HepG2 (cell line): ENCODE results near the gene BCL6. TPM values are rescaled to one million over a fixed set of nuclear protein-coding genes. Genes with fewer than 3 reads are reported as not detected.
A peak's percentile ranks its signal among the peaks of the same experiment; 100 is the strongest.

ENCODE experiments used
- ATAC-seq: fragments of 200-7000 bp; cut with Tn5 transposase; 3 replicates; pipeline ENCODE4 v1.9.1; 2020; ENCODE audit warnings: mild to moderate bottlenecking, moderate library complexity
- BruUV-seq: library from RNA; stranded (reverse); fragments of 400-500 nt; replicated peaks from 2 replicates; lab custom pipeline; 2021; lab: Mats Ljungman, UMichigan
- CTCF ChIA-PET: fragments of 300-600 bp; formaldehyde crosslinking; extraction: SDS; loops from one replicate; lab custom pipeline; 2021; ENCODE audit warnings: low total read pairs, inconsistent platforms, low intra/inter-chr PET ratio; lab: Yijun Ruan, JAX
- POLR2A ChIA-PET: fragments of 350-600 bp; sonication (Branson Sonifier 250); formaldehyde crosslinking; loops from one replicate; lab custom pipeline; 2020; ENCODE audit warnings: antibody characterized with exemption, inconsistent platforms; lab: Yijun Ruan, JAX
- DNase-seq: peaks from one replicate; pipeline ENCODE4 v3.0.0-alpha.2; 2015; ENCODE audit warnings: low spot score
- FAIRE-seq: peaks from 3 replicates; lab custom pipeline; 2011; peaks lifted over from hg19 to GRCh38; lab: Jason Lieb, UNC
- H2AFZ ChIP-seq: one replicate; pipeline ENCODE4 v1.6.1; 2011; ENCODE audit warnings: low read length, inconsistent platforms
- H3K27ac ChIP-seq: fragments of 300-600 bp; 3 replicates; pipeline ENCODE4 v1.8.0; 2011; ENCODE audit warnings: mixed run types, mild to moderate bottlenecking, mixed read lengths, low read length, inconsistent platforms; ENCODE audit not compliant: insufficient read depth; ENCODE audit errors: extremely low read length
- H3K27me3 ChIP-seq, 2 experiments: fragments of 200-600 bp in 1 of 2; 2 replicates in 1 of 2; 3 replicates in 1 of 2; pipeline versions ENCODE4 v1.6.0 to v1.8.0; 2011; ENCODE audit warnings: low read length in 2 of 2, mild to moderate bottlenecking in 2 of 2, moderate library complexity in 2 of 2, inconsistent platforms in 1 of 2; ENCODE audit not compliant: insufficient read depth in 2 of 2, control insufficient read depth in 1 of 2
- H3K36me3 ChIP-seq, 2 experiments: fragments of 200-600 bp in 1 of 2; replicated peaks in 1 of 2; 2 replicates in 1 of 2; 3 replicates in 1 of 2; pipeline versions ENCODE4 v1.5.1 to v1.8.0; 2011; ENCODE audit warnings: low read length in 2 of 2, inconsistent platforms in 1 of 2; ENCODE audit not compliant: insufficient read depth in 2 of 2, control insufficient read depth in 1 of 2
- H3K4me1 ChIP-seq: 2 replicates; pipeline ENCODE4 v1.5.1; 2012; ENCODE audit warnings: low read length, inconsistent platforms; ENCODE audit not compliant: insufficient read depth
- H3K4me2 ChIP-seq: 2 replicates; pipeline ENCODE4 v1.6.0; 2011; ENCODE audit warnings: low read depth, low read length, inconsistent platforms
- H3K4me3 ChIP-seq, 3 experiments: fragments of 200-600 bp in 1 of 3; sonication (generic), shearing (Covaris generic) in 1 of 3; replicated peaks in 1 of 3; 2 replicates each; pipeline ENCODE4 v1.5.1; 2011 to 2016; ENCODE audit warnings: low read length in 3 of 3, inconsistent platforms in 2 of 3, low read depth in 2 of 3, mild to moderate bottlenecking in 2 of 3, control low read depth in 1 of 3, mixed read lengths in 1 of 3; ENCODE audit not compliant: insufficient read depth in 1 of 3
- H3K79me2 ChIP-seq: one replicate; pipeline ENCODE4 v1.6.1; 2011; ENCODE audit warnings: low read length, inconsistent platforms; ENCODE audit not compliant: insufficient read depth
- H3K9ac ChIP-seq: 2 replicates; pipeline ENCODE4 v1.6.0; 2011; ENCODE audit warnings: mild to moderate bottlenecking, low read depth, low read length, inconsistent platforms; ENCODE audit not compliant: insufficient read depth
- H3K9me3 ChIP-seq: 2 replicates; pipeline ENCODE4 v1.5.1; 2012; ENCODE audit warnings: mild to moderate bottlenecking, low read length
- H4K20me1 ChIP-seq: 2 replicates; pipeline ENCODE4 v1.6.0; 2011; ENCODE audit warnings: inconsistent platforms, mild to moderate bottlenecking, low read length, moderate library complexity; ENCODE audit not compliant: insufficient read depth
- MAFK ChIP-seq, 2 experiments: IDR thresholded peaks in 1 of 2; conservative IDR thresholded peaks in 1 of 2; 2 replicates each; pipeline ENCODE4 v1.6.1; 2011; ENCODE audit warnings: improper control_type of control experiment in 2 of 2, low read length in 2 of 2
- NFIC ChIP-seq: IDR thresholded peaks from 2 replicates; pipeline ENCODE4 v1.6.1; 2012; ENCODE audit warnings: mild to moderate bottlenecking, low read length, inconsistent platforms
- STAG1 ChIP-seq: sonication (generic); formaldehyde crosslinking; IDR thresholded peaks from 2 replicates; pipeline ENCODE4 v1.4.0; 2020; ENCODE audit warnings: missing genetic modification reagents
- WGBS: methylation state at CpG from one replicate; pipeline ENCODE4 v1.1.6; 2017; ENCODE audit warnings: low lambda C conversion rate; 5-methylcytosine and 5-hydroxymethylcytosine counted together
- in situ Hi-C: cut with HindIII; loops from 2 replicates; pipeline ENCODE4 v1.10.0; 2017; ENCODE audit warnings: low pct_unique_long_range_greater_than_20kb; ENCODE audit not compliant: extremely low pct_ligation_motif_present
- intact Hi-C: fragments of 100-400 bp; cut with micrococcal nuclease; formaldehyde crosslinking; loops from one replicate; pipeline ENCODE4 v1.10.0; 2022; ENCODE audit not compliant: unreplicated experiment
- polyA plus RNA-seq, 8 experiments: library from polyadenylated mRNA; depleted of rRNA in 3 of 8; stranded (reverse) in 7 of 8; unstranded in 1 of 8; fragments of >200 nt; fragmentation: Illumina TruSeq in 4 of 8; extraction: Trizol in 4 of 8; gene quantifications; 2 replicates each; pipeline versions ENCODE4 v1.2.1 to v1.2.3, GENCODE V29; 2011 to 2016; ENCODE audit warnings: low read depth in 4 of 8, missing spikeins in 1 of 8, mixed read lengths in 1 of 8; ENCODE audit not compliant: insufficient read depth in 1 of 8
- total RNA-seq, 5 experiments: library from RNA; depleted of rRNA; stranded (reverse); fragments of >200 nt; fragmentation: Illumina TruSeq; extraction: Trizol; gene quantifications; 2 replicates each; pipeline ENCODE4 v1.2.3, GENCODE V29; 2016; ENCODE audit warnings: low read depth in 1 of 5
- TF ChIP-seq, protein P1 (sequence below): sonication (generic); formaldehyde crosslinking; IDR thresholded peaks from 2 replicates; pipeline ENCODE4 v1.5.0; 2020; ENCODE audit warnings: mild to moderate bottlenecking, missing genetic modification reagents, moderate library complexity
- TF ChIP-seq, protein P2 (sequence below): sonication (generic); formaldehyde crosslinking; conservative IDR thresholded peaks from 2 replicates; pipeline ENCODE4 v1.4.0; 2020; ENCODE audit warnings: missing genetic modification reagents

BCL6 gene
- total and polyA plus RNA-seq, 2 of the 13 experiments (the other 11 are each of a cell fraction or from before 2014, with no cell fraction given) = 21.2 to 53.7 TPM

DNA sequence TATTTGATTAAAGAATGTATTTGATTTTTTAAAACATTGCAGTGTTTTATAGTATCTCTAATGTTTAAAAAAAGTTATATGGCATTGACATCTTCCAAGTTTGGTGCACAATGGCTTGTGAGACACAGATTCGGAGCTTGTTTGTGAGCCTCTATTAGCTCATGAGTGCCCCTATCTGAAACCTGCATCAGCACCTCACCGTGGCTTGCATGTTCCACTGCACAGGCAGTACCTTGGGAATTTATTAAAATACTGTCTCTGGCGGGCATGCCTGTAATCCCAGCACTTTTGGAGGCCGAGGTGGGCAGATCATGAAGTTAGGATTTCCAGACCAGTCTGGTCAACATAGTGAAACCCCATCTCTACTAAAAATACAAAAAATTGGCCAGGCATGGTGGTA is 36.1 kb downstream of the BCL6 start:
- no peak overlapping the region for H2AFZ ChIP-seq
- peak; percentile 49 for FAIRE-seq
- no peak overlapping the region for H3K4me3 ChIP-seq
- no peaks in the 10 kb centered on the region for H4K20me1 ChIP-seq
- peaks cover 12% of the 10 kb centered on the region; the same call in 1 of the 2 replicates for H3K4me1 ChIP-seq
- CTCF ChIA-PET = no interaction called here
- peak; percentile 84 for ATAC-seq
- intact Hi-C loops = no loop called here
- in situ Hi-C loops = no loop called here
- H3K27ac ChIP-seq = no peak overlapping the region
- 0 out of 2 replicates have a peak, but pooled peaks have one; percentile 5 for TF ChIP-seq STAG1 (CRISPR knock-in tag)
- TF ChIP-seq, protein P1, sequence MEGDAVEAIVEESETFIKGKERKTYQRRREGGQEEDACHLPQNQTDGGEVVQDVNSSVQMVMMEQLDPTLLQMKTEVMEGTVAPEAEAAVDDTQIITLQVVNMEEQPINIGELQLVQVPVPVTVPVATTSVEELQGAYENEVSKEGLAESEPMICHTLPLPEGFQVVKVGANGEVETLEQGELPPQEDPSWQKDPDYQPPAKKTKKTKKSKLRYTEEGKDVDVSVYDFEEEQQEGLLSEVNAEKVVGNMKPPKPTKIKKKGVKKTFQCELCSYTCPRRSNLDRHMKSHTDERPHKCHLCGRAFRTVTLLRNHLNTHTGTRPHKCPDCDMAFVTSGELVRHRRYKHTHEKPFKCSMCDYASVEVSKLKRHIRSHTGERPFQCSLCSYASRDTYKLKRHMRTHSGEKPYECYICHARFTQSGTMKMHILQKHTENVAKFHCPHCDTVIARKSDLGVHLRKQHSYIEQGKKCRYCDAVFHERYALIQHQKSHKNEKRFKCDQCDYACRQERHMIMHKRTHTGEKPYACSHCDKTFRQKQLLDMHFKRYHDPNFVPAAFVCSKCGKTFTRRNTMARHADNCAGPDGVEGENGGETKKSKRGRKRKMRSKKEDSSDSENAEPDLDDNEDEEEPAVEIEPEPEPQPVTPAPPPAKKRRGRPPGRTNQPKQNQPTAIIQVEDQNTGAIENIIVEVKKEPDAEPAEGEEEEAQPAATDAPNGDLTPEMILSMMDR = 0 out of 2 replicates have a peak, but pooled peaks have one; percentile 10
- TF ChIP-seq, protein P2, sequence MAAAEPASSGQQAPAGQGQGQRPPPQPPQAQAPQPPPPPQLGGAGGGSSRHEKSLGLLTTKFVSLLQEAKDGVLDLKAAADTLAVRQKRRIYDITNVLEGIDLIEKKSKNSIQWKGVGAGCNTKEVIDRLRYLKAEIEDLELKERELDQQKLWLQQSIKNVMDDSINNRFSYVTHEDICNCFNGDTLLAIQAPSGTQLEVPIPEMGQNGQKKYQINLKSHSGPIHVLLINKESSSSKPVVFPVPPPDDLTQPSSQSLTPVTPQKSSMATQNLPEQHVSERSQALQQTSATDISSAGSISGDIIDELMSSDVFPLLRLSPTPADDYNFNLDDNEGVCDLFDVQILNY (CRISPR knock-in tag) = no peak
- TF ChIP-seq, all 625 proteins: peak for 2
- Histone ChIP-seq H3K9ac (no peak overlapping the region), H3K9me3 (no peaks in the 10 kb centered on the region), H3K27me3 (peaks cover 0 to 6% of the 10 kb centered on the region in 2 experiments; a peak in 1 of 5 replicates), H3K36me3 (no peaks in the 10 kb centered on the region), H3K4me2 (no peak overlapping the region), H3K79me2 (no peaks in the 10 kb centered on the region)
- 4% methylated on average over 4 of the region's 4 CpGs for WGBS
- POLR2A ChIA-PET = no interaction called here
- DNase-seq = peak; percentile 15
- no TSS peak for BruUV-seq

DNA sequence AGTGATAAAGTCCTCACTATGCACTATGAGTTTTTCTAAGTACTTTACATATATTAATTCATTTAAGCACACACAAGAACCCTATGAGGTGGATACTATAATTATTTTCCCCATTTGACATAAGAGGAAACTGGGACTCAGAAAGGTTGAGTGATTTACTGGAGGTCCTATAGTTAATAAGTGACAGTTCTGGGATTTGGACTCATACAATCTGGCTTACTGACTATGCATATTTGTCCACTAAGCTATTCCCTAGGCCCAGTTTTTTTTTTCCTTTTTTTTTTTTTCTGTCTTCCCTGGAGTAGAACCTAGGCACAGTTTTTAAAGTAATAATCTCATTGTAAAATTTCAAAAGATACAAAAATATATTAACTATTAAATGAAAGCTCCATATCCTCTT is 36.6 kb downstream of the BCL6 start:
- no peak overlapping the region for H3K4me3 ChIP-seq
- 0 out of 4 replicates have a peak, but pooled peaks of 1 of the 2 experiments have one; percentile 5 for TF ChIP-seq MAFK (conservative IDR thresholded peaks at IDR 0.05 in 1 of 2, IDR thresholded peaks at IDR 0.05 in 1 of 2; ENCODE audit: low read length in 2 of 2)
- TF ChIP-seq NFIC = no peak
- TF ChIP-seq, all 625 proteins: peak for 1
- no peak for DNase-seq
- Histone ChIP-seq H3K36me3 (no peaks in the 10 kb centered on the region), H4K20me1 (no peaks in the 10 kb centered on the region), H3K4me2 (no peak overlapping the region), H3K27me3 (peaks cover 0 to 6% of the 10 kb centered on the region in 2 experiments; a peak in 1 of 5 replicates), H3K79me2 (no peaks in the 10 kb centered on the region), H3K4me1 (0 out of 2 replicates have a peak, but pooled peaks cover 7% of the 10 kb centered on the region), H3K9me3 (no peaks in the 10 kb centered on the region), H2AFZ (no peak overlapping the region), H3K27ac (no peak overlapping the region), H3K9ac (no peak overlapping the region)
- no peak for FAIRE-seq
- CTCF ChIA-PET = no interaction called here
- BruUV-seq = no TSS peak
- no peak for ATAC-seq
- POLR2A ChIA-PET = no interaction called here
- intact Hi-C loops = no loop called here
- in situ Hi-C loops = no loop called here
